Nephron (organoid): ENCODE results near the gene DPEP1.

ENCODE experiments used
- H3K27ac Mint-ChIP-seq, 3 experiments: 2 replicates each; pipeline ENCODE4 v1.8.0; 2020; ENCODE audit warnings: mixed read lengths in 3 of 3, mild to moderate bottlenecking in 2 of 3, moderate library complexity in 1 of 3
- H3K27me3 Mint-ChIP-seq: 2 replicates; pipeline ENCODE4 v1.8.0; 2021; ENCODE audit warnings: low read depth, mild to moderate bottlenecking, moderate library complexity, mixed read lengths
- H3K36me3 Mint-ChIP-seq: 2 replicates; pipeline ENCODE4 v1.8.0; 2020; ENCODE audit warnings: low read depth, mixed read lengths
- H3K4me1 Mint-ChIP-seq: 2 replicates; pipeline ENCODE4 v1.8.0; 2020; ENCODE audit warnings: mixed read lengths
- H3K4me3 Mint-ChIP-seq, 3 experiments: 2 replicates each; pipeline ENCODE4 v1.8.0; 2020; ENCODE audit warnings: mild to moderate bottlenecking in 3 of 3, mixed read lengths in 3 of 3, moderate library complexity in 2 of 3
- H3K9me3 Mint-ChIP-seq: 2 replicates; pipeline ENCODE4 v1.8.0; 2020; ENCODE audit warnings: mixed read lengths
- TF ChIP-seq, protein P1 (sequence below), 3 experiments: fragments of 200-600 bp; sonication (generic); IDR thresholded peaks; one replicate each; pipeline ENCODE4 v1.5.0; 2021; ENCODE audit warnings: antibody characterized with exemption in 3 of 3; ENCODE audit not compliant: unreplicated experiment in 3 of 3

DPEP1 gene

GRCh38 chr16:89606006-89606405 lies 7.4 kb upstream of the DPEP1 start:
- Mint-ChIP-seq H3K4me1 (peaks cover 6% of the 10 kb centered on the region), H3K36me3 (no peaks in the 10 kb centered on the region), H3K4me3 (no peak overlapping the region), H3K27me3 (peaks cover 3% of the 10 kb centered on the region), H3K9me3 (no peaks in the 10 kb centered on the region), H3K27ac (no peak overlapping the region)
- TF ChIP-seq, protein P1, sequence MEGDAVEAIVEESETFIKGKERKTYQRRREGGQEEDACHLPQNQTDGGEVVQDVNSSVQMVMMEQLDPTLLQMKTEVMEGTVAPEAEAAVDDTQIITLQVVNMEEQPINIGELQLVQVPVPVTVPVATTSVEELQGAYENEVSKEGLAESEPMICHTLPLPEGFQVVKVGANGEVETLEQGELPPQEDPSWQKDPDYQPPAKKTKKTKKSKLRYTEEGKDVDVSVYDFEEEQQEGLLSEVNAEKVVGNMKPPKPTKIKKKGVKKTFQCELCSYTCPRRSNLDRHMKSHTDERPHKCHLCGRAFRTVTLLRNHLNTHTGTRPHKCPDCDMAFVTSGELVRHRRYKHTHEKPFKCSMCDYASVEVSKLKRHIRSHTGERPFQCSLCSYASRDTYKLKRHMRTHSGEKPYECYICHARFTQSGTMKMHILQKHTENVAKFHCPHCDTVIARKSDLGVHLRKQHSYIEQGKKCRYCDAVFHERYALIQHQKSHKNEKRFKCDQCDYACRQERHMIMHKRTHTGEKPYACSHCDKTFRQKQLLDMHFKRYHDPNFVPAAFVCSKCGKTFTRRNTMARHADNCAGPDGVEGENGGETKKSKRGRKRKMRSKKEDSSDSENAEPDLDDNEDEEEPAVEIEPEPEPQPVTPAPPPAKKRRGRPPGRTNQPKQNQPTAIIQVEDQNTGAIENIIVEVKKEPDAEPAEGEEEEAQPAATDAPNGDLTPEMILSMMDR (IDR thresholded peaks at IDR 0.05; ENCODE audit: unreplicated experiment in 3 of 3) = no peak

DNA sequence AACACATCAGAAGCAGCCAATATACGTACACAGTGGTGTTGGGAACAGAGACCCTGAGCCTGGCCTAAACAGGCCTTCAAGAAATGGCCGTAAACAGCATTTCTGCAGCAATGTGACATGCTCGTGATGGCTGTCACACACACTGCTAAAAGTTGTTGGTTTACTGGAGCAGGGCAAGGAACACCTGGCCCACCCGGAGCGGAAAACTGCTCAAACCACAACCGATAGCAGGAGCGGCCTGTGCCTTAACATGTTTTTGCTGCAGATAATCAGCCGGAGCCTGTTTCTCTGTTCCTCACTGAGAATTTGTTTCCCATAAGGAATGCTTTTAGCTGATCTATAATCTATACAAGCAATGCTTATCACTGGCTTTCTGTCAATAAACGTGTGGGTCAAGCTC lies 6.0 kb upstream of the DPEP1 start:
- TF ChIP-seq, protein P1 (IDR thresholded peaks at IDR 0.05; ENCODE audit: unreplicated experiment in 3 of 3) = no peak
- H3K36me3 Mint-ChIP-seq = no peaks in the 10 kb centered on the region
- H3K4me3 Mint-ChIP-seq = no peak overlapping the region
- peaks cover 7% of the 10 kb centered on the region for H3K4me1 Mint-ChIP-seq
- H3K27me3 Mint-ChIP-seq = peaks cover 10% of the 10 kb centered on the region
- H3K27ac Mint-ChIP-seq = peak overlapping the region in 2 of 3 experiments; percentile 40 to 44
- no peaks in the 10 kb centered on the region for H3K9me3 Mint-ChIP-seq

DNA sequence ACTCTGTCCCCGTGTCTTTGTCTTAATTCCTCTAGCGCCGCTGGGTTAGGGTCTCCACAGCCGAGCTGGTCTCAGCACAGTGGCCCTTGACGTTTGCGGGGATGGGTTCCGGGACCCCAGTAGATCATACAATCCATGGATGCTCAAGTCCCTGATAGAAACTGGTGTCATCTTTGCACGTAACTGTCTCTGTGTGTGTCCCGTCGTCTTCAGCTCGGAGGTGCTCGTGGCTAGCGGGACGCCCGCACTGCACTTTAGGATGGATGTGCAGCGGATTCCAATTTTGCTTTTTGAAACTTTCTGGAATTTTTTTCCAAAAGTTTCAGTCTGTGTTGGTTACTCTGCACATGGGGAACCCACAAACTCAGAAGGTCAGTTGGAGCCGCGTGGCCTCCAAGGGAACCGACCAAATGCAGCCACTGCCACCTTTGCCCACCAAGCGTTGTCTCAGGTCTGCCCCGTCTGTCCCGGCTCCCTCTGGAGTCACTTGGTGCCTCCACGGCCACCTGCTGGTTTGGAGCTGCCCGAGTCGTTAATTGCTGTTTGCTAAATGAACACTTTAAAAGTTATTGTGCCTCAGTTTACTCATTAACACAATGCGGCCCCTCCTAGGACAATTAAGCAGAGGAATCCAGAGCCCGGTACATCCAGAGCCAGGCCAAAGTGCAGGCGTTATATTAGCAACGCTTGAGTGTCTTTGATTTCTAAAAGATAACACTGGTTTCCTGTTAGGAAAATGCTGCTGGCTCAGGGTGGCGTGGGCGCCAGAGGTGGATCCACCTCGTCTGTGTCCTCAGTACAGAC lies 5.3 kb upstream of the DPEP1 start:
- H3K27me3 Mint-ChIP-seq = peaks cover 7% of the 10 kb centered on the region
- TF ChIP-seq, protein P1 (IDR thresholded peaks at IDR 0.05; ENCODE audit: unreplicated experiment in 3 of 3) = no peak
- H3K4me1 Mint-ChIP-seq = peaks cover 9% of the 10 kb centered on the region
- H3K27ac Mint-ChIP-seq = peak overlapping the region in 2 of 3 experiments; percentile 40 to 61
- no peak overlapping the region for H3K4me3 Mint-ChIP-seq
- no peaks in the 10 kb centered on the region for H3K36me3 Mint-ChIP-seq
- H3K9me3 Mint-ChIP-seq = no peaks in the 10 kb centered on the region

- H3K27me3 Mint-ChIP-seq = peaks cover 6% of the 10 kb centered on the region
- TF ChIP-seq, protein P1 (IDR thresholded peaks at IDR 0.05; ENCODE audit: unreplicated experiment in 3 of 3) = no peak
- H3K27ac Mint-ChIP-seq = no peak overlapping the region
- H3K4me3 Mint-ChIP-seq = no peak overlapping the region
- H3K9me3 Mint-ChIP-seq = no peaks in the 10 kb centered on the region
- H3K4me1 Mint-ChIP-seq = peaks cover 10% of the 10 kb centered on the region
- no peaks in the 10 kb centered on the region for H3K36me3 Mint-ChIP-seq
These were observed 3.4 kb upstream of the DPEP1 start for GRCh38 chr16:89610108-89610453.

DNA sequence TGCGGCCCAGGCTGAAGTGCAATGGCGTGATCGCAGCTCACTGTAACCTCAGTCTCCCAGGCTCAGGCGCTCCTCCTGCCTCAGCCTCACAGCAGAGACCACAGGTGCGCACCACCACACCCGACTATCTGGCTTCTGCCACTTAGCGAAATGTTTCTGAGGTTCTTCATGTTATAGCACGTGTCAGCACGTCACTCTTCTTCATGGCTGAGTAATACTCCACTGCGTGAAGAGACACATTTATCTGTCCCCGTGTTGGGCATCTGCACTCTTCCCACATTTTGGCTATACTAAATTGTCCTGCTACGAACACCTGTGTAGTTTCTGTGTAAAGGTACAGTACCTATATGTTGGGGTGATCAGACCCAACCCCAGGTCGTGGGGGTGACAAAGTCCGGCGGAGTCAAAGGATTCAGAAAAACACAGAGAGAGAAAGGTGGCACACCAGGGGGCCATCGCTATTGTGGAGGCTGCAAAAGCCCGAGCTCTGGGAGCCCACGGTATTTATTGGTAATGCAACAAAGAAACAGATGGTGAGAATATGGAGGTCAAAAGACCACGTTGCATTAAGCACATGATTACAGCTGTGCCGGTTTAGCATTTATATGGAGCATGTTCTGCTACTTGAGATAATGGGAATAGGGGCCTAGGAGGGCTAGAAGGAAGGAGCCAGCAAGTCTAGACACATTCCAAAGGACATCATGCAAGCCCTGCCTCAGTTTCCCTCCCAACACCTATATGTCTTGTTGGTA lies 851 bp upstream of the DPEP1 start:
- TF ChIP-seq, protein P1 (IDR thresholded peaks at IDR 0.05; ENCODE audit: unreplicated experiment in 3 of 3) = no peak
- peaks cover 6% of the 10 kb centered on the region for H3K27me3 Mint-ChIP-seq
- H3K27ac Mint-ChIP-seq = peak overlapping the region; percentile 54 to 84 (median 76)
- H3K4me1 Mint-ChIP-seq = peaks cover 15% of the 10 kb centered on the region
- no peaks in the 10 kb centered on the region for H3K9me3 Mint-ChIP-seq
- H3K36me3 Mint-ChIP-seq = no peaks in the 10 kb centered on the region
- H3K4me3 Mint-ChIP-seq = no peak overlapping the region
